Ammon's horn (tissue), 1 donor: ENCODE data around the gene SLC44A2.
"Not testable (repeated sequence)": the region's sequence is repeated elsewhere in the genome, so short reads cannot be mapped to it uniquely, and the experiment has no call there.

Source experiments
- DNase-seq: peaks from one replicate; pipeline ENCODE4 v3.0.0-alpha.2; 2016; ENCODE audit warnings: low spot score

SLC44A2 gene

DNA sequence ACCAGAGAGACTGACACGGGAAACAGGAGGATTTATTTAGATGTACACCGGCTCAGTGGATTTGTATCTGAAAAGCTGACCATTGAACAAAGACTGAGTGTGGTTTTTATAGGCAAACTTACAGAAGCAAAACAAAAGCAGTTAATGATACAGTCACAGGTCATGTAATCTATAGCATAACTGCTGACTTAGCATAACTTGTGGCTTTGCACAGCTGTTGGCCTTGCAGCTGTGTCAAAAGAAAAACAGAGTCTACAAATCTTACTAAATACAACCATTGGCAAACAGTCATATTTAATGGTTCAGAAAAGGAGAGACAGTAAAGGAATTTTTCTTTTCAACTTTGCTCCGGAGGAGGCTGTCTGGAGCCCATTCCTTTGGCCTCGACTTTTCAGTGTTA lies 26.5 kb downstream of the SLC44A2 start:
- DNase-seq = no peak

DNA sequence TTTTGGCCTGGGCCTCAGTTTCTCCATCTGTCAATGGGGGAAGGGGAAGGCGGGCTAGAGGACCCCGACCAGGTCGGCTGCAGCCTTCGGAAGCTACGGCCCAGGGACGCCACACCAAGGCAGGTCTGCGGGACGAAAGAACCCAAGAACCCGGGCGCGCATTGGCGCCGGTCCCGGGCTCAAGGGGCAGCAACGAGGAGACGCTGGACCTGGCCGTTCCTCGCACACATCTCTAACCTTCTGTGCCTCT lies 28.1 kb downstream of the SLC44A2 start:
- no peak for DNase-seq

DNA sequence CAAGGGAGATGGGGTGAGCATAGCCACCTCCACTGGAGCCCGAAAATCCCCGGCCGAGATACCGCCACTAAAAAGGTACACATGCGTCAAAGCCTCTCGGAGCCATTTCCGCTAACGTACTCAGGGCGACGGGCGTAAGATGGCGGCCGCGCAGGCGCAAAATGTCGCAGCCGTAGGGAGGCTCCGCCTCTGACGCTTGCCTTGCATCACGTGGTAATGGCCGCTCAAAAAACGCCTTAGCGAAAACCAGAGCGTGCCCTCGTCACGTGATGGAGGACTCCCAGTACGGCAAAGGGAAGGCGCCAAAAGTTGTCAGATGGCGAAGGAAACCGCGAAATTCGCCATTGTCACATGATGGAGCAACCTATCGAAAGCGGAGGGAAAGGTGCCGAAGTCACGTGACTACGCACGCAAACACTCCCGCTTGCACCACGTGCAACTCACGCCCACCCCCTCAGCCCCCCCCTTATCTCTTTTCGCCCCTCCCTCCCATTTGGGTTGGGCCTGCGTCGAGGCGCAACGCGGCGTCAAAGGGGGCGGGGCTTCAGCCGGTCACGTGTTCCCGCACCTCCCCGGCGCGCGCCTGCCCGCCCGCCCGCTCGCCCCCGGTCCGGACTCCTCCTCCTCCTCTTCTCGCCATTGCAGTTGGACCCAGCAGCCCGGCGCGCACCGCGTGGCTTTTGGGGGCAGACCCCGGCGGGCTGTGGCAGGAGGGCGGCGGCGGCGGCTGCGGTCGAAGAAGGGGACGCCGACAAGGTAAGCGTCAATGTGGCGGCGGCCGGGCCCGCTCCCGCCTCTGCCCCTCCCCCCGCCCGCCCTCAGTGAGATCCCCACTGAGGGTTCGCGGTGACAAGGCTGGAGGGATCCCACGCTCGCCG lies 28.6 kb downstream of the SLC44A2 start, which contains the start of gene ILF3:
ILF3 (plus strand) TSS at position 615 of the 878 bp plus-strand sequence. CDS start 16,260 bp downstream, outside the sequence.
- peak; percentile 99 for DNase-seq

DNA sequence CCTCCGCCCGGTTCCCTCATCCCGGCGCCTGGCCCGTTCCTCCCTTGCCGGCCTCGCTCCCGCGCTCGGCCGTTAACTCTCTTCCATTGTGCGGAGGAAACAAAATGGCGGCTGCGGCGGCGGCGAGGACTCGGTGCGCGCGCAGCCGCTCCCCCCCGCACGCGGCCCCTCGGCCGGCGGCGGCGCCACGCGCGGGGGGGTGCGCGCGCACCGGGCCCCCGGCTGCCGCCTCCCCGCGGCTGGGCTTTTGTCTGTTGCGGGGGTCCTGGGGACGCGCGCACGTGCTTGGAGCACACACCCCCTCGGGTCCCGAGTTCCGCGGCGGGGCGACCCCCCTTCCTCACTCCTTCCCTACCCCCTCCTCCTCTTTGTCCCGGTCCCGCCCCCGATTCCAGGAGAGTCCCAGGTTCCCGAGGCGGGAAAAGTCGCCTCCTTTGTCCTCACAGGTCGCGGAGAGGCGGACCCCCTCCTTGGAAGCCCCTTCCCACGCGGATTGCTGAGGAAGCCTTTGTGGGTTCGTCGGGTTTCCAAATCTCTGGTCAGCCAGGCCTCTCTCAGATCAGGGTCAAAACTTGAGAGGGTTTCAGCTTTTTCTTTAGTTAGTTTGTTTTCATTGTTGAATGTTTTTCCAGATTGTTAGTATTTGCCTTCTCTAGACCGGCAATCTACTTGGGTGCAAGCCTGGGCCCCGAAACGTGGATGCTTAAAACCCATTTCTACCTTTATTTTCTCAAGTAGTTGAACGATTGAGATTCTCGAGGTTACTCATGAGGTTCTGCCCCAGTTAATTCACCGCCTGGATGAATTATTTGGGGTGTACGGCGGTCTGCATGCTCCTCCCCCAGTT lies 29.5 kb downstream of the SLC44A2 start:
- no peak for DNase-seq

DNA sequence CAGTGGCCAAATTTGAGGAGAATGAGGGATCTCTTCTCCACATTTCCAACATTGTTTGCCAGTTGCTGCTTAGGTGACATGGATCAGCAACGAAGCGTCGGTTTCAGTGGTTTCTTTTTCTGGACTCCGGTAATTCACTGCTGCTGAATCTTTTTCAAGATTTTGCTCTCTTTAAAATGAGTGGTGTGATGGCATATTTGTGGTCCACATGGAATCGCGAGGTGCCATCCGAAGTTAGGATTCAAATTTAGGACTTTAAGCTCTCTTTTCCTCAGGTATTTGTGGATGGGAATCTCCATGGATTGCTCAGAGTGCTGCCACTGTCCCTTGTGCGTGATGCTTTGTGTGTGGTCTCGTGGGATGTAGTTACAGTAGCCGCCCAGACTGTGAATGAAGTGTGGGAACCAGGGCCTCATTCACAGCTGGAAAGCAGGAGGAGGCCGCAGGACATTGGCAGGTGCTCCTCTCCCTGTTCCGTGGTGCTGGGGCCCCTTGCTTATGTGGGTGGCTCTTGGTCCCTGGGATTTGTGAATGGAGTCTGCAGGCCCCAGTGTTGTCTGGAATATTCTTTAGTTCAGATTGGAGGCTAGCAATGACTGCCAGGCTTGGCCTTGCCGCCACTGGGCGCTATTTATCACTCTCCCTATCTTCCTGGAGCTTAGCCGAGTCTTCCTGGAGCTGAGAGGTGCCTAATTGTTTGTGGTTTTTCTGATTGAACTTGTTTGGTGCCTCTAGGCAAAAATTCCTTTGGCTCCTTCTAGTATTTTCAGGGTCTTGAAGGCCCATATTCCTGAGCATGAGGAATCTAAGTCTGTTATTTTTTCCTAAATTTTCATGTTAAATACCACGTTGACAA lies 30.3 kb downstream of the SLC44A2 start:
- DNase-seq = no peak

DNA sequence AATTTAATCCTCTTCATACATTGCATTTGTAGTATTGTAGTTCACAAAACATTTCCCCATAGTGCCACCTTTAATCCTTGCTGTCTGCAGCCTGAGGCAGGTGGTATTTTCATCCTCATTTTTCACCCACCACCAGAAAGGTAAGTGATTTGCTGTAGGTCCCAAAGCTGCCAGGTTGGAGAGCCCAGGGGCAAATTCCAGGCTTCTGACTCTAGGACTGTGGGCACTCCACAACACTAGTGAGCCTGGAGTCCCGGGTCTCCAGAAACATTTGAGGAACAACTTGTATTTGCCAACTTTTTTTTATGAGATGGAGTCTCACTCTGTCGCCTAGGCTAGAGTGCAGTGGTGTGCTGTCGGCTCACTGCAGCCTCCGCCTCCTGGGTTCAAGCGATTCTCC lies 35.0 kb downstream of the SLC44A2 start:
- DNase-seq = no peak

DNA sequence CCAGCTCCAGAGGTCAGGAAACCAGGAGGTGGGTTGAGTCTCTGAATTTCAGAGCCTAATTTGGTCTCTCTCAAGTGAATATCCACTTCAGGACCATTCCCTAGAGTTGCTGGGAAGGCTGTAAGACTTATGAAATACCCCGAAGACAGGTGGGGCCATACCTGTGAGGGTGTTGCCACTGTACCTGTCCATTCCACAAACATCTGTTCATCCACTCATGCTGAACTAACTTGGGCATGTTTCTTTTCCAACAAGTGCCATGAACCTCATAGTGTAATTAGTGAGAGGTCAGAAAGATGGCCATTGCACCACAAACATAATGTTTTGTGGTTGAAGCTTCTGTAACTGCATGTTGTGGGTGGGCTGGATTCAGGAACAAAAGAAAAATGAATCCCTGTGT lies 36.6 kb downstream of the SLC44A2 start:
- no peak for DNase-seq

DNA sequence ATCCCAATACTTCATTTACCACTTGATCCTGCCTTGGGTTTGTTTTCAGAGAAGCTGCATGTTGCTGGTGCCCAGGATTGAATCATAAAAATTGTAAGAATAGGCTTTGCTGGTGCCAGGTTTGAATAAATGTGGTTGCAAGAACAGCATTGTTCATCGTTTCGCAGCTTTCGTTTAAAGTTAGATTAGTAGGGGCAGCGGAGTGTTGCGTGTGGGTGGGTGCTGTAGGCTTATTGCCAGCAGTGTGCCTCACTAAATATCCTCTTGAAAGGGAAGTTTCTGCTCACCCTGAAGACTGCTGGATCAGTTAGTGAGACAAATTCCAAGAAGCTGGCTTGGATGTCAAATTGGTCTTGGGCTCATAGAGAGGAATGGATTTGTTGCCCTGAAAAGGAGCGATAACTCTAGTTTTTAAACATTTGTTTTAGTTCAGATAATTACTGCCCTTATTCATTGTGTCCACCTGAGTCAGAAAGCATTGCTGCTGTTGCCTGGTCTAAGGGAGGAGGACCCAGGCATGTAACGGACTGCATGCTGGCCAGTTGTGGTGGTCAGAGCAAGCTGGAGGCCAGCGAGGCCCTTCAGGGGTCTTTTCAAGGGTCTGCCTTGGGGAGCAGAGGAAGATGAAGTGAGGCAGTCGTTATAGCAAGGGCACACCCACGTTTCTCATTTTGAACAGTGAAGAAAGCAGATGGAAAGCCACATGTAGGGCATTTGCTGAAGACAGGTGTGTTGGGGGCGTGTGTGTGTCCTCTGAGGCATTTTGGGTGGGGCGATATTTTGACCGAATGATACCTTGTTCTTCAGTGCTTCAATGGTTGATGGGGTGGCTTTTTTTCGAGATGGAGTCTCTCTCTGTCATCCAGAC lies 37.3 kb downstream of the SLC44A2 start:
- peak; percentile 29 for DNase-seq

DNA sequence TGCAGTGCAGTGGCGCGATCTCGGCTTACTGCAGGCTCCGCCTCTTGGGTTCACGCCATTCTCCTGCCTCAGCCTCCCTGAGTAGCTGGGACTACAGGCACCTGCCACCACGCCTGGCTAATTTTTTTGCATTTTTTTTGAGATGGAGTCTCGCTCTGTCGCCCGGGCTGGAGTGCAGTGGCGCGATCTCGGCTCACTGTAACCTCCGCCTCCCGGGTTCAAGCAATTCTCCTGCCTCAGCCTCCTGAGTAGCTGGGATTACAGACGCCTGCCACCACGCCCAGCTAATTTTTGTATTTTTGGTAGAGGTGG lies 37.9 kb downstream of the SLC44A2 start:
- DNase-seq = not testable (repeated sequence)

DNA sequence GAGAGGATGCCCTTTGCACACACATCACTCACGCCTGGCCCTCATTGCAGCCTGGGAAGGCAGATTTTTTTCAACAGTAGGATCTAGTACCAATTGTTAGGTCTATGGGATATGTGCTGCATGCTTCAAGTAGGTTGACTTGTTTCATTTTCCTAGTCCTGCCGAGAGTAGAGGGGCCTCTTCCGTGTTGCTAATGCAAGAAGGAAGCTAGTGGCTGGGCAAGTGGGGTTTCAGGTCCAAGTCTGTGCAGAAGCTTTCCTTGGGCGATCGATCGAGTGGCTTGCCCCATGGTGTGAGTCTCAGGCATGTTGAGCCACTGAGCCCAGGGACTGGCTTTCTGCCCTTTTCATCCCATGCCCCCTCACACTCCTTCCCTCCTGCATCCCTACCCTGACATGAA lies 42.5 kb downstream of the SLC44A2 start:
- no peak for DNase-seq

DNA sequence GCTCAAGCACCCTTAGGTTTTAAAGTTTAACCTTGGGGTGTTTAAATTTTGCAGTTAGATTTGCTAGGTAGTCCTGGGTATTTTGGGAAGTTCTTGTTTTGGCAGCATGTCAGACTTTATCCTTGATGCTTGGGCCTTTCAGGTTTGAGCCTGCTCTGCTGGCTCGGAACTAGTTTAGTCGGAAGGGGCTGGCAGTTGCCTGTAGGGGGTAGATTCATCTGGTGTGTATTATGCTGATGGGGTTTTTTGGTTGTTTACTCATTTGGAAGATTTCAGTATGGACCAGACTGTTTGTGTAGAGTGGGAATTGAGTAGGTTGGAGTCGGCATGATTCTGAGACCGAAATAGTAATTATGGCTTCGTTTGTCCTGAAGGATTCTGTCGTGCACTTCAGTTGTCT lies 43.9 kb downstream of the SLC44A2 start:
- DNase-seq = no peak

DNA sequence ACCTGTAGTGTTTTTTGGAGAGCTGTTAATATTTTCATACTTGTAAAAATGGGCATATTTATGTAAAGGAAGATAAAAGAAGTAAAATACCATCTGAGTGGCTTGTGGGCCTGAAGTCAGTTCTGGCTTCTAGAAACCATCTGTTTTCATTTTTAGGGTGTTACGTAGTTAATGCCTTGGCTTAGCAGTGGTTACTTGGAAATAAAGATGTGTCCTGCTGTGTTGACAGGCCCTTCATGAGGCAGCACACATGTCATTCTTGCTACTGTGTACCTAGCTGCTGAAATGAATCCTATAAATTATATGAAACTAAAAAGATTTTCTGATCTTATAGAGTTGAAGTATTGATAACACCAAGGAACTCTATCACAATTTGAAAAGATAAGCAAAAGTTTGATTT lies 44.8 kb downstream of the SLC44A2 start:
- no peak for DNase-seq

DNA sequence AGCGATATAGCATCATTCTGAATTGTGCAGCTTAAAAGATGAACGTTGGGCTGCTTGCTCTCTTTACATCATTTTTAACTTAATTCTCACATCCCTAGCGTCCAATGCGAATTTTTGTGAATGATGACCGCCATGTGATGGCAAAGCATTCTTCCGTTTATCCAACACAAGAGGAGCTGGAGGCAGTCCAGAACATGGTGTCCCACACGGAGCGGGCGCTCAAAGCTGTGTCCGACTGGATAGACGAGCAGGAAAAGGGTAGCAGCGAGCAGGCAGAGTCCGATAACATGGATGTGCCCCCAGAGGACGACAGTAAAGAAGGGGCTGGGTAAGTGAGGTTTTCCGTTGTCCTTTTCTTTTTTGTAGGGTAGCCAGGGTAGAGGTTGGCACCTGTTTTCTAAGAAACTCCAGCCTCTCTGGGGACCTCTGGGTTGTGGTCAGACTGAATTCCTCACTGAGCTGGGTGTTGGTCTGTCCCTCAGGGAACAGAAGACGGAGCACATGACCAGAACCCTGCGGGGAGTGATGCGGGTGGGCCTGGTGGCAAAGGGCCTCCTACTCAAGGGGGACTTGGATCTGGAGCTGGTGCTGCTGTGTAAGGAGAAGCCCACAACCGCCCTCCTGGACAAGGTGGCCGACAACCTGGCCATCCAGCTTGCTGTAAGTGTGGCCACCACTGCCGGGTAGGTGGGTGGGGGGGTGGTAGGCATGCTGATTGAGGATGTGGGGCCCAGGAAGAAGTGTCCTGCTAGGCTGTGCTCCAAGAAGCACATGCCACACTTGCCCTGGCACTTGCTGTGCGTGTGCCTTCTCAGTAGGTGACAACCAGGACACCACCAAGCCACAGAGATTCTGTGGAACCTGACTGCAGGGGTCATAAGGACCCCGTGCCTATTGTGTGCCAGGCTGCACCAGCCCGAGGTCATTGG lies 45.8 kb downstream of the SLC44A2 start:
- no peak for DNase-seq

DNA sequence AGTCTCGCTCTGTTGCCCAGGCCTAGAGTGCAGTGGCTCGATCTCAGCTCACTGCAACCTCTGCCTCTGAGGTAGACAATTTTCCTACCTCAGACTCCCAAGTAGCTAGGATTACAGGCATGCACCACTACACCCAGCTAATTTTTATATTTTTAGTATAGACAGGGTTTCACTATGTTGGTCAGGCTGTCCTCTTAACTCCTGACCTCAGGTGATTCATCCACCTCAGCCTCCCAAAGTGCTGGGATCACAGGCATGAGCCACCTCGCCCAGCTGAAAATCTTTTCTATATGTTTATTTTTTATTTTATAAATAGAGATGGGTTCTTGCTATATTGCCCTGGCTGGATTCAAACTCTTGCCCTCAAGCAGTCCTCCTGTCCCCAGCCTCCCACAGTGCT lies 46.6 kb downstream of the SLC44A2 start:
- not testable (repeated sequence) for DNase-seq

DNA sequence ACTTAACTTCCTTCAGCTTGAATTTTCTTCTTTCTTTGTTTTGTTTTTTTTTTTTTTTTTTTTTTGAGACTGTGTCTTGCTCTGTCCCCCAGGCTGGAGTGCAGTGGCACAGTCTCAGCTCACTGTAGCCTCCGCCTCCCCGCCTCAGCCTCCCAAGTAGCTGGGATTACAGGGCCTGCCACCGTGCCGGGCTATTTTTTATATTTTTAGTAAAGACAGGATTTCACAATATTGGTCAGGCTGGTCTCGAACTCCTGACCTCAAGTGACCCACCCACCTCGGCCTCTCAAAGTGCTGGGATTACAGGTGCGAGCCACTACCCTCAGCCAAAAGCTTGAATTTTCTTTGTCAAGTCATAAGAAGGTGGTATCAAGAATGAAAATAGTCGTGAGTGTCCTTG lies 49.9 kb downstream of the SLC44A2 start:
- DNase-seq = not testable (repeated sequence)

DNA sequence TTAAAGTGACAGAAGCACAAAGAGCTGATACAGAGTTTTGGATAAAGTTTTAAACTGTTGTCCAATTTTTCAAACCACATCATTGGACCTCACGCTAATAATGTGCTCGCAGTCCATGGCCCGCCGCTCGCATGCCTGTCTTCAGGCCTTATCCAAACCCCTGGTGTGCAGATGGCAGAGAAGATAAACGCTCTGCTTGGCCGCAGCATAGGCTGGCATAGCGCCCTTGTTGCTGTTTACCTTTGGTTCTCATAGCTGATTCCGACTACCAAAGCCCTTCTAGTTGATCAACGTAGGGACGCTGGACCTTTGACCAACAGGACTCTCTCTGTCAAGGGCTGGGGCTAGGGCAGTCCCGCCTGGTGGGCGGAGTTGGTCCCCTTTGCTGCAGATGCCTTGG lies 52.4 kb downstream of the SLC44A2 start:
- DNase-seq = no peak

DNA sequence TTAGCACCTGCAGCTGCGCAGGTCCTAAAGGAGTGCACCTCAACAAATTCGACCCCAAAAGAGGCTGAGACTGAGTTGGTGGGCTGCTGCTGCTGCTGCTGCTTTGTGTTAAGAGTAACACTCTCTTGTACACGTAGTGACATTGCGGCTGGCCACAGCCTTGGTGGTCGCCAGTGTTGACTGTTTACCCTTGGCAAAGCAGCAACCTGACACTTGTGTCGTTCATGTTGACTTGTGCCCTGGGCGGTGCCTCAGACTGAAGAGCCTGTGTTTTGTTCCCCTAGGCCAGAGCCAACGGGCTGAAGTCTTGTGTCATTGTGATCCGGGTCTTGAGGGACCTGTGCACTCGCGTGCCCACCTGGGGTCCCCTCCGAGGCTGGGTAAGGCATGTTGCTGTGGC lies 53.5 kb downstream of the SLC44A2 start:
- no peak for DNase-seq

DNA sequence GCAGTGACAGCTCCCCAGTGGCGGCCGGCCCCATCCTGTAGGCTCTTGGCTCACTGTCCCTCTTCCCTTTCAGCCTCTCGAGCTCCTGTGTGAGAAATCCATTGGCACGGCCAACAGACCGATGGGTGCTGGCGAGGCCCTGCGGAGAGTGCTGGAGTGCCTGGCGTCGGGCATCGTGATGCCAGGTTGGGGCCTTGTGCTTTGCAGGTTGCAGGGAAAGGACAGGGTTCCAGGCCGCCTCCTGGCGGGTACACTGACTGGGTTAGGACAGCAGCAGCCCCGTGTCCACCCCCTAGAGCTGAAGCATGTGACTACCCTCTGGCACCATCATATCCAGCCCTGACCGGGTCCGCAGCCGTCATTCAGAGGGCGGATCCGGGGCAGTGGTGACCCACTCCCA lies 54.4 kb downstream of the SLC44A2 start:
- DNase-seq = no peak

DNA sequence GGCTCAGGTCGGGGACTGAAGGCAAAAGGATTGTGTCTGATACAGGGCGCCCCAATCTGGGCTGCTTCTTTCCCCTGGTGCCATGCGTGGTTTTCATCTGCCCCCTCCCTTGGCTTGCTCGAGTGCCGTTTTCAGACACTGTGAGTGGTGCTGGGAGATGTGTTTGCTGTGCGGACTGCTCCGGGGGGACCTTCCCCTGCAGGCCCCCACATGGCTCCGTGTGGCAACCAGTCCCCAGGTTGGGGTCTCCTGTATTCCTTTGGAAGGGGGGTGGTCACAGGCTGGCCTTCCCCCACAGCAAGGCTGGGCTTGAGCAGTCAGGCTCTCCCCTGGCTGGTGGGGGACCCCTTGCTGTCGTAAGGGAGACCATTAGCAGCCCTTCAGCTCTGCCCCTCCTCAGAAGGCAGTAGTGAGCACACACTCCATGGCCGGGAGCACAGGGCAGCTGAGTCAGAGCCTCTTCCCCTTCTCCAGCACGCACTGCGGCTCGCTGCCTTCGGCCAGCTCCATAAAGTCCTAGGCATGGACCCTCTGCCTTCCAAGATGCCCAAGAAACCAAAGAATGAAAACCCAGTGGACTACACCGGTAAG lies 55.3 kb downstream of the SLC44A2 start:
- no peak for DNase-seq

DNA sequence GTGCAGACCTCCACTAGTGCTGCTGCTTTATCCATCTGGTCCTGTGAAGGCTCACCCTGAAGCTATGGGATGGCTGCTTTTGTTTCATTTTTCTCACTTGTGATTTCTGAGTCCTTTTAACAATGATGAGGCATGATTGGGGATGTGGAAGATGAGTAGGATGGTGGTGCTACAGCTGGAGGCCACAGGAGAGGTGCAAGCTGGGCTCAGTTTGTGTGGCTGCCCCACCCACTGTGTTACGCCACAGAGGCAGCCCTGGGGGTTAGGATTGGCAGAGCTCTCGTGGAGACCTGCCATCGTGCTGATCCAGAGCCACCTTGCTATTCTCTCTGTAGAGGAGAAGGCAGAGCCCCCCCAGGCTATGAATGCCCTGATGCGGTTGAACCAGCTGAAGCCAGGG lies 56.3 kb downstream of the SLC44A2 start:
- no peak for DNase-seq
